DMS79 treated with DMSO at 0.1 percent for 48 hours (cell line): ENCODE data around the gene SNX5.

Experiments
- DNase-seq: peaks from one replicate; lab custom pipeline; 2025; lab: John Stamatoyannopoulos, UW

Gene SNX5

GRCh38 chr20:17940224-17940971 is 28.2 kb downstream of the SNX5 start:
- DNase-seq, result no peak

- DNase-seq, result no peak
Measured at GRCh38 chr20:17939622-17940223, 28.9 kb downstream of the SNX5 start.

DNA sequence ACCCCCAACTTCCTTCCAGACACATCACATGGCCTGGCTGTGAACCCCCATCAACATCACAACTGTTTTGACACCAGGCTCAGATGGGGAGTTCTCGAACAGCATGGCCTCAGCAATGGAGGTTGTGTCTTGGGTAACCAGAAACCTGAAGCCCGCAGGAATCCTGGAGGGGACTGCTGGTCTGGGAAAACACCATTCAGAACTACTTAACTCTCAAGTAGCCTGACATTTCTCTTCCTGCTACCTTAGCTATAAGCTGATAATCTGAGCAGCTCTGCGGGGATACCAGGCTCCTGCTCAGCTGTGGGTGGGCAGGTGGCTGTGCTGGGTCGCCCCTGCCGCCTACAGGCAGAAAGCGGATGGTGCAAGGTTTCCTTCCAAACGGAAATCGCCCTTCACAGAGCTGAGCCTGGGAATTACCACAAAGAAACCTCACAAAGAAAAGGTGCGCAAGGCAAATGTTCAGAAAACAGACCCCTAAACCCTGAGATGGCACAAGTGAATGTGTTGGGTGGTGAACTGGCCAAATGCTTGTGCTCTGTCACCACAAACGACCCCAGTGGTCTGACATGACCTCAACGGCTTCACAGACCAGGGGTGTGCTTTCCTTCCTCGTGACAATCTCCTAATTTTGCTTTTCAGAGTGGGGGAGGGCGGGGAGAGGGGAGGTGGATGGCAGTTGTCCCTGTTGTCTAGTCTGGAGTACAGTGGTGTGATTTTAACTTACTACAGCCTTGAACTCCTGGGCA is 29.5 kb downstream of the SNX5 start:
- peak; percentile 50 for DNase-seq

DNA sequence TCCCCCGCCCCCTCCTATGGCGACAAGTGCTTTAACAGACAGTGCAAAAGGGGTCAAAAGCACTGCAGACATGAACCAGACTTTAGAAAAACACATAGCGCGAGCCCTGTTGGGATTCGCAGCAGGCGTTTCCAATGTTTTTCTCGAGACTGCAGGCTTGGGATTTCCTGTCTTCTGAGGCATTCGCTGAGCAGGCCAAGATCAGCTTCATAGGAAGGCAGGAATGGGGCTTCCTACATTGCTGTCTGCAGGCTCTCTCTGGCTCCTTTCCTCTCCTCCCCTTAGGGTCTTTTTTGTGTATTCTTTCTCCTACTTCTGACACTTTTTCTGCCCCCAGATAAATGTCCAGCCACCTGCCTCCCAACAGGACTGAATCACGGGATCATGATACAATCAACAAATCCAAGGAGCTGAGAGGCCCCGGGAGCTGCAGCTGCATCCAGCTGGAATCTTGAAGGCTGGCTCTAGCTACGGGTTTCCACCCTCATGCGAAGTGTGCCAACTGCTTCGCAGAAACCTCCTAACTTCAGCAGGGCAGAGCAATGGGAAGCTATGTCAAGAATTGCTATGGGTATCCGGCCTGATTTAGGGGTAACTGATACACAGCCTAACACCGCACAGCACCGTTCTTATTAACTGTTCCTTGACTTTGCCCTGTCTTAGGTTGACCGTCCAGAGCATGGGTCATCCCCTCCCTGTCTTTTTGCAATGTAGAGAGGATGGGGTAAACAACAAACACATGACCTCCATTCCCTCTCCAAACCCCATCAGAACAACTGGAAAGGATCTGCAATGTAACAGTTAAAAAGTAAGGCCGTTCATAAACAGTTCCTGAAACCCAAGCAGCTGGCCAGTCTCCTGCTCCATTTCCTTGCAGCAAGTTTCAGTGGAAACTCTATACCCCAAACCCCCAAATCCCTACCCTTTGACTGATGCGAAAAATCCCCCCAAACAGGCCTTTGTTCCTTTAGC is 31.5 kb downstream of the SNX5 start:
- DNase-seq, result no peak

DNA sequence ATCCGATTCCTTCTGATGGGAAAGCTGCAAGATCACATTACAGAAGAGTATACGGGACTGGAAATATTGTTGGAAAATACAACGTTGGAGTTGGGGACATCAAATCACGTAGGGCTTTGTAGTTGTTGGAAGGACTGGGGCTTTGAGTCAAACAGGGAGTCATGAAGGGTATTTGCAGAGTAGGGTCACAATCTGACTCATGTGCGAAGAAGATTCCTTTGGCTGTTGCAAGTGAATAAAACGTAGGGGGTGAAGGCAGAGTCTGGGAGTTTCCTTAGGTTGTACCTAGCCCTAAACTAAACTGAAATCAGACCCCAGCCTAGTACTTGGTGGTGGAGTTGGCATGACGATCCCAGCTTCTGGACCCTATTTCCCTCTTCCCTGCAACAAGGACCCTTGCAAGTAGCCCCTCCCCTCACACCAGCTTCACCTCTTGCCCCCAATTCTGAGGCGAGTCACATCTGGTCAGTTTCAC is 32.3 kb downstream of the SNX5 start:
- no peak for DNase-seq

GRCh38 chr20:17935761-17936160 is 32.8 kb downstream of the SNX5 start:
- DNase-seq, result no peak

DNA sequence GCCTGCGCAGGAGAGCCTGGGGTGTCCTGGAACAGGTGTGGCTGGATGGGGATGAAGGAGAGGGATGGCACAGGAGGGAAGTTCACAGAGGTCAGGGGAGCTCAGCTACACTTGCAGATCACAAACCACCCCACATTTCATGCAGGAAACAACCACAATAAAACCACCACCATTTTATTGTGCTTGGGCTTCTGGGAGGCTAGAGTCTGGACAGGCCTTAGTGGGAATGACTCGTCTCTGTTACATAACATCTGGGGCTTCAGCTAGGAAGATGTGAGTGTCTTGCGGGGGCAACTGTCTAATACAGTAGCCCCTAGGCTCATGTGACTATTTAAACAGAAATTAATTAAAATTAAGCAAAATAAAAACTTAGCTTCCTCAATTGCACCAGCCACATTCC is 33.4 kb downstream of the SNX5 start:
- no peak for DNase-seq

GRCh38 chr20:17934141-17934862 is 34.3 kb downstream of the SNX5 start:
- DNase-seq, result no peak

DNA sequence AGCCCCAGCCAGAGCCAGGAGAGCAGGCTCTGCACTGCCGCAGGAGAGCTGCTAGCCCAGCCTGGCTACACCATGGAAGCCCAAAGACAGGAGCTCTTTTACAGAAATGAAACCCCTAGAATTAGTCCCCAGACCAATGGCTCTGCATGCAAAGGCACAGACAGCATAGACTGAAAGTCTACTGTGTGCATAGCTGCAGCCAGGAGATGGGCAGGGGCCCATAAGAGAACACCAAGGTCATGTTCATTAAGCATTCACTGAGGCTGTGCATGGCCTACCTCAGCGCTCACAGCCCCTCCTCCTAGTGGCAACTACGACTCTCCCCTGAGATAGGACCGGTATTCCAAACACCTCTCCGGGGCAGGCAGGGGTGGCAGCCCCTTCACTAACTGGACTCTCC is 34.9 kb downstream of the SNX5 start:
- no peak for DNase-seq

DNA sequence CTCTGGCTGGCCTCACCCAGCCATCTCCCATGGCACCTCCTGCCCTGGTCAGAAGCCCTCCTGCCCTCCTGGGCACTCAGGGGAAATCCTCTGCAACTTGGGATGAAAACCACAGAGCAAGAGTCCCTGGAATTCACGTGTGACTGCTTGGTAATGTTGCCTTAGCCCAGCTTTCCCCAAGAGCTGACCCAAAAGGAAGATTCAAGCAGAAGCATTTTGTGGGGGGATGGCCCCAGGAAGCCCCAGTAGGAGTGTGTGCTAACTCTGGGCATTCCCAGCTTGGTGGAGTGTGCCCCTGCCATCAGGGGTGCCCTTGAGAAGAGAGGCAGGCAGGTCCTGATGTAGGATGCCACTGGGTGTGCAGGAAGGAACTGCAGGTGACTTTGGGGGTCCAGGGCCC is 35.5 kb downstream of the SNX5 start:
- no peak for DNase-seq

- no peak for DNase-seq
Measured at GRCh38 chr20:17932396-17932795, 36.2 kb downstream of the SNX5 start.

DNA sequence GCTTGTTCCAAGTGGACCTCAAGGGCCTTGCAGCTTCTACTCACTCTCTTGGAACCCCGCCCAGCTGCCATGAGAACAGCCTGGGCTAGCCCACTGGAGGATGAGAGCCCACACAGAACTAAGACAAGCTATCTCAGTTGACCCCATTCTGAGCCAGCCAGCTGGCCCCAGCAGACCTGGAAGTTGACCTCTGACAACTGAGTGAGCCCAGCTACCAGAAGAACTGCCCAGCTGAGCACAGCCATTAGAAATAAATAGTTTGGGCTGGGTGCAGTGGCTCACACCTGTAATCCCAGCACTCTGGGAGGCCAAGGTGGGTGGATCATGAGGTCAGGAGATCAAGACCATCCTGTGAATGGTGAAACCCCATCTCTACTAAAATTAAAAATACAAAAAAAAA is 37.1 kb downstream of the SNX5 start:
- DNase-seq, result no peak

- peak; percentile 15 for DNase-seq
Measured at GRCh38 chr20:17928633-17929311, 39.8 kb downstream of the SNX5 start.

- DNase-seq, result no peak
Measured at GRCh38 chr20:17928211-17928611, 40.4 kb downstream of the SNX5 start.

DNA sequence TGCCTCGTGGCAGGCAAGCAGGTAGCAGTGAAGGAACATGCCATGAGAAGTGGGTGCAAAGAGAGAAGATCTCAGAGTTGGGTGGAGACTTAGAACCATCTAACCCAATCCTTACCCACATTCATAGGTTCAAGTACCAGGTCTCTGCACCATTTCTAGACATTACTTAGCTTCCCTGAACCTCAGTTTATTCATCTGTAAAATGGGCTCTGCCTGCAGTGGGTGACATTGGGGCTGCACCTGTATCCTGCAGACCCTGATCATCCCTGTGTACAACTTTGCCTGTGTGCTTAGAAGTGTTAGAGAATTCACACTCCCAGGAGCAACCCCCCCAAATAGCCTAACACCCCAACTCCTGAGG is 42.7 kb downstream of the SNX5 start:
- no peak for DNase-seq

DNA sequence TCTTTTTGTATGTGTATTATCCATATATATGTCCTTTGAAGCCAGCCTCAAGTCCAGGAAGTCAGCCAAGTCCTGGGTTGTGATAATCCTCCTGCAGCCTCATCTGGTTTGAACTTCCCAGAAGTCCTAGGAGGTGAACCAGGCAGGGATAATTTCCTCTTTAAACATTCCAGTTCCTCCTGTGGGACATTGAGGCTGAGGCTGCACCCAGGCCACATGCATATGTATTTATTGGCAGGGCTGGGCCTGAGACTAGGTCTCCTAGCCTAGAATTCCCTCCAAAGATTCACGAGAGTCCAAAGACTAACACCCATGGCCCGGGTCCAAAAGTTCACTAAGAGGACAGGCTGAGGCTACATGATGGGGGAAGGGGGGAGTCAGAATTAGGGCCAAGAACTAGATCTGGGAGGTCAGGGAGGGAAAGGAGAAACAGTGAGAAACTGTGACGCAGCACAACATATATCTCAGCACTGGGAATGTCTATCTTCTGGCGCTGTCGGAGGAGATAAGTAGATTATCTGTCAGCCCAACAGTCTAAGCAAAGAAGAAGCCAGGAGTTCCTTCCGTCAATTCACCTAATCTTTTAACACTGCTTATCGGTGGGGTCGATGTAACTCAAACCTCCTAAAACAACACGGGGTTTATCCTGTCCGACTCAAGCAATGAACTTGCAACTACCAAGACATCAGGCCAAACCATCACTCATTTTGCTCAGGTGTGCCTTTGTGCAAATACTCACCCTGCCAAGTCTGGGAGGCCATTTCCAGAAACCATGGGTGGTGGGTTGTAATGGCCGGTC is 43.3 kb downstream of the SNX5 start:
- no peak for DNase-seq

GRCh38 chr20:17921774-17922173 is 46.8 kb downstream of the SNX5 start:
- no peak for DNase-seq

GRCh38 chr20:17919149-17919548 is 49.4 kb downstream of the SNX5 start:
- DNase-seq, result no peak

DNA sequence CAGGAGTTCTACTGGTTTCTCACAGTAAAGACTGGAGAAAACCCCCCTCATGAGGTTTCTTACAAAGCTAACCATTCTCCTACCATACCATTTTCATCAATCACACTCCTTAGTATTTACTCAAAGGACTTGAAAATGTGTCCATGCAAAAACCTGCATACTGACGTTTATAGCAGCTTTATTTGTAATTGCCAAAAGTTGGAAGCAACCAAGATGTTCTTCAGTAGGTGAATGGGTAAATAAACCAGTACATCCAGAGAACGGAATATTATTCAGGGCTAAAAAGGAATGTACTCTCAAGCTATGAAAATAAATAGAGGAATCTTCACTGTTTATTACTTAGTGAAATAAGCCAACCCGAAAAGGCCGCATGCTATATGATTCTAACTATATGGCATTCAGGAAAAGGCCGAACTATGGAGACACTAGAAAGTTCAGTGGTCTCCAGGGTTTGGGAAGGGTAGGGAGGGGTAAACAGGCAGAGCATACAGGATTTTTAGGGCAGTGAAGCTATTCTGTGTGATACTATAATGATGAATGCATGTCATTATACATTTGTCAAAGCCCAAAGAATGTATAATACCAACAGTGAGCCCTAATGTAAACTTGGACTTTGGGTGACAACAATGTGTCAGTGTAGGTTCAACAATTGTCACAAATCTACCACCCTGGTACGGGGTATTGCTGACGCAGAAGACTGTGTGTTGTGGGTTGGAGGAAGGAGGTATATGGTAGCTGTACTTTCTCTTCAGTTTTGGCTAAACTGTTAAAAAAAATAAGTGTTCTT is 50.6 kb downstream of the SNX5 start:
- DNase-seq, result no peak
